Measurements from ENCODE around the gene RABGAP1L. TPM values are rescaled to one million over a fixed set of nuclear protein-coding genes. Genes with fewer than 3 reads are reported as not detected.

The RABGAP1L gene
- total RNA-seq, 4 donors from 2014 or later, result 31.7 to 49.7 (median 34.3) TPM

DNA sequence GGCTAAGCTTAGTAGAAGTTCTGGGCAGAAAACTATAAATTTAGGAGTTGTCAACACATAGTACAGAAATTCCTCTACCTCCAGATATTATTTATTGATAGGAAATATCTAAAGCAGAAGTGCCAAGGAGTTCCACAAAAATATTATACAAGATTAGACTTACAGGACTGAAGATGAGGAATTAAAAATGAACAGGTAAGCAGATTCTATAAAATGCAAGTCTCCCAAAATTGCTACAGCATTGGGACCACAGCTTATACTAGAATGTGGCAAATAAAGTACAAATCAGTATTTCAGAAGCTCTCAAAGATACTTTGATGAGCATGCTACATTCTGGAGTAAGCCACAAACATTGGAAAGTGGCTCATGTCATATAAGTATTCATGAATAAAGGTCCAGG, 790.3 kb downstream of the RABGAP1L start:
- ATAC-seq (ENCODE audit: low FRiP score), result no peak
- TF ChIP-seq, protein P1, sequence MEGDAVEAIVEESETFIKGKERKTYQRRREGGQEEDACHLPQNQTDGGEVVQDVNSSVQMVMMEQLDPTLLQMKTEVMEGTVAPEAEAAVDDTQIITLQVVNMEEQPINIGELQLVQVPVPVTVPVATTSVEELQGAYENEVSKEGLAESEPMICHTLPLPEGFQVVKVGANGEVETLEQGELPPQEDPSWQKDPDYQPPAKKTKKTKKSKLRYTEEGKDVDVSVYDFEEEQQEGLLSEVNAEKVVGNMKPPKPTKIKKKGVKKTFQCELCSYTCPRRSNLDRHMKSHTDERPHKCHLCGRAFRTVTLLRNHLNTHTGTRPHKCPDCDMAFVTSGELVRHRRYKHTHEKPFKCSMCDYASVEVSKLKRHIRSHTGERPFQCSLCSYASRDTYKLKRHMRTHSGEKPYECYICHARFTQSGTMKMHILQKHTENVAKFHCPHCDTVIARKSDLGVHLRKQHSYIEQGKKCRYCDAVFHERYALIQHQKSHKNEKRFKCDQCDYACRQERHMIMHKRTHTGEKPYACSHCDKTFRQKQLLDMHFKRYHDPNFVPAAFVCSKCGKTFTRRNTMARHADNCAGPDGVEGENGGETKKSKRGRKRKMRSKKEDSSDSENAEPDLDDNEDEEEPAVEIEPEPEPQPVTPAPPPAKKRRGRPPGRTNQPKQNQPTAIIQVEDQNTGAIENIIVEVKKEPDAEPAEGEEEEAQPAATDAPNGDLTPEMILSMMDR (IDR thresholded peaks at IDR 0.05), result no peak
- no peak for DNase-seq (ENCODE audit: low spot score)

DNA sequence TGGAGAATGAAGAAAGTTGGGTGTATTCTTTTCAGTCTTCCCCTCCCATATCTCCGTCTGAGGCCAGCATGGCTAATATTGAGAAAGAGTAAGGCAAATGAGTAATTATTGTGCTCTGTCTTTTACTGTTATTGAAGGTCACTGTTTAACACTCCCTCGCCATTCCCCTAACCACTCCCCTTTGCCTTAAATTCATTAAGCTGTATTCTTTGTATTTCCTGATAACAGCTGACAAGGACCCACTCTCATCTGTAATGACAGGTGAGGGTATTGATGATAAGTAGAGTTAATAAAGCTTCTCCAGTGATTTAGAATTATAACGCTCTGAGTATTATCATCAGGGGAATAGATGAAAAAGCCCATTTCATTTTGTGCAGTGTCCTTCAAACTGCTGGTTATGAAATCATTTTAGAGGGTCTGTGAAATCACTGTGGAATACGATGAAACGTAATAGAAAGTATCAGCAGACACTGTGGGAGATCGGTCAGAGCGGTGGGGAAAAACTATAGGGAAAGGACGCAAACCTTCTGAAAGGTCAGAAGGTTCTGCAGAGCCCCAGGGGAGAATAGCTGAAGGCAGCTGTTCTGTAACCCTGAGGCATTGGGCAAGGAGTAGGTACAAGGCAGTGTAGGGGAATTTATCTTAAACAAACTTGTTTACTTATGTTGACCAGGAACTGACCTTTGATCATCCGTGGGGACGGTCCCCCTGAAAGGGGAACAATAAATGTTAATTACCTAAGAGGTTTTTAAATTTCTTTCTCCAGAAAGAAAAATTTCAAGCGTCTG, 794.2 kb downstream of the RABGAP1L start:
- TF ChIP-seq, protein P1 (IDR thresholded peaks at IDR 0.05), result no peak
- DNase-seq (ENCODE audit: low spot score) (no peak), ATAC-seq (ENCODE audit: low FRiP score) (no peak)

DNA sequence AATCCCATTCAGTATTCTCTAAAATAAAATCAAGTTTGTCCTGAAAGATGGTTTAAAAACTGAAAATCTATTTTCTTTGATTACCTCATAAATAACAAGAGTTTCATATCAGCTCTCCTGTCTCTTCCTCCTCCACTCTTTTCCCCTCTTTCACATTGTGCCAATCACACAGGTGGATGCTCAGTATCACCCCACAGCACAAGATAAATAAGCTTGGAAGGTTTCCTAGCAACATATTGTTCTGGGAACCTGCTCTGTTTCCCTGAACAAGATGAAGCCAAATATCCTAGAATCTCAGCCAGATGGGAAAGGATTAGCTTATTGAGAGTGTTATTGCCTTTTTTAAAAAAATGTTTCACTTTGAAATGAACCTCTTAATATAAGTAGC, 794.7 kb downstream of the RABGAP1L start:
- no peak for DNase-seq (ENCODE audit: low spot score)
- ATAC-seq (ENCODE audit: low FRiP score), result no peak
- TF ChIP-seq, protein P1 (IDR thresholded peaks at IDR 0.05), result no peak

DNA sequence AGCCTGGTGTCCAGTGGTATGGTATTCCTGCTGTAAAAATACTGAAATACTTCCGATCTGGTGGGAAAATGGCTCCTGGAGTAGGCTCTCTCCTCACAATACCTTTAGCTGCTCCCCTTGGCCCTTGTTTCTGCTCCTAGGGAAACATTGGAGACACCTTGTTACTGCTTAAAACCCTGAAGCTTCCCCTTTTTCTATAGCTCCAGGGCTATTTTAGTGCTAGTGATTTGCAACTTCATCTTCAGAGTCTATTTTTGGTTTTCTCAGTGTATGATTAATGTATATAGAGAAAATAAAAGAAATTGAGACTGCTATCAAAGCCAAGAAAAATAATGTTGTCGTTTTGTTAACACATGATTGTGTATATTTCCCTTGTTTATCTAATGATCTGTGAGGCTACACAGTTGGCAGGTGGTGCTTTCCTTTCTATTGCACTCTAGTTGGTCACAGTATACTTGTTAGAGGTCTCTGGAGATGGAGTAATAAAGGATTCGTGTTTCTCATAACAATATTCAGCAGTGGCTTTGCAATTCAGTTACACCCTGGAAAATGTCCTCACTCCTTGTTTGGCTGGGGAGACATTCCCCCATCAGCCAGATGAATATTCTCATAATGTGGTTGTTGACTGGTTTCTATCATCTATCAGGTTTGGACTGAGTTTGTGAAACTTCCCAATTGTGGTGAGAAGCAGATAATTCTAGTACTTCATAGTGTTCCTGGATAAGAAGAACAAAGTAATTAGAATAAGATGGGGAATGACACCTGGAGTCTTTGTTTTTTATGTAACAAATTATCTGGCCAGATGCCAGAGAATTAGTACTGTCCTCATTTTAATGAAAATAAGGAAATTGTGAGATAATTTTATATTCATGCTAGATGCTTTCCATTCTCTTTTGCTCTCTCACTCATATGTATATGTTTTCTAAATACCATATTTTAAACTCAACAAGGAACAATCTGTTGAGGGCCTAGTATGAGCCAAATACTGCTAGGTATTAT, 795.6 kb downstream of the RABGAP1L start:
- no peak for ATAC-seq (ENCODE audit: low FRiP score)
- no peak for DNase-seq (ENCODE audit: low spot score)
- TF ChIP-seq, protein P1 (IDR thresholded peaks at IDR 0.05), result no peak

DNA sequence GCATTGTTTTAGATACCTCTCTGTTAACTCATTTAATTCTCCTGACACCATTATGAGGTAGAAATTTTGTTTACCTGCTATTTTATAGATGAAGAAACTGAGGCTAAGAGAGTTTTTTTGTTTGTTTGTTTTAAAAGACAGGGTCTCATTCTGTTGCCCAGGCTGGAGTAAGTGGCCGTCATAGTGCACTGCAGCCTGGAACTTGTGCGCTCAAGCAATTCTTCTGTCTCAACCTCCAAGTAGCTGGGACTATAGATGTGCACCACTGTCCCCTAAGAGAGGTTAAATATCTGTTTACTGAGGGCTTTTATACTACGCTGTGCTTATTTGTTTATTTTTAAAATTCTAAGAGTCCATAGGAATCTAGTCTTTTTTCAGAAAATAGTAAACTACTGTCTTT, 796.8 kb downstream of the RABGAP1L start:
- no peak for ATAC-seq (ENCODE audit: low FRiP score)
- DNase-seq (ENCODE audit: low spot score), result no peak

DNA sequence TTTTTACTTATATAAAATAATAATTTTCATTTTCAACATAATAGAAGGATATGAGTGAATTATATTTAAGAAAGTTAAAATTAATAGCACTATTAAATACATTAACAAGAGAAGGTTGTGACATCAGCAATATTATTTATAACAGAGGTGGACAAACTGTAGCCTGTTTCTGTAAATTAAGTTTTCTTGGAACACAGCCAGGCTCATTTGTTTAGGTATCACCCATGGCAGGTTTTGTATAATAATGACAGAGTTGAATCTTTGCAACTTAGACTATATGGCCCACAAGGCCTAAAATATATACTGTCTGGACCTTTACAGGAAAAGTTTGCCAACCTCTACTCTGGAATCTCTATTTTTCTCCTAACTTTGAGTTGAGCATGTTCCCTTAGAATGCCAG, 797.7 kb downstream of the RABGAP1L start:
- ATAC-seq (ENCODE audit: low FRiP score) (no peak), DNase-seq (ENCODE audit: low spot score) (no peak)
- TF ChIP-seq, protein P1 (IDR thresholded peaks at IDR 0.05), result no peak

More for the DNA sequence above, 796.8 kb downstream of the RABGAP1L start:
- TF ChIP-seq, protein P1 (IDR thresholded peaks at IDR 0.05), result no peak
